Activated T-cell treated with anti-CD3 and anti-CD28 coated beads, Interleukin-2, amount 50 U/mL, for 24 hours (primary cell): ENCODE results near the gene LTF.

Source experiments
- DNase-seq: peaks from one replicate; pipeline ENCODE4 v3.0.0-alpha.2; 2020
- H3K27ac Mint-ChIP-seq: 2 replicates; pipeline ENCODE4 v1.8.0; 2020; ENCODE audit warnings: mild to moderate bottlenecking, mixed read lengths
- H3K27me3 Mint-ChIP-seq: 2 replicates; pipeline ENCODE4 v1.8.0; 2020; ENCODE audit warnings: mixed read lengths
- H3K36me3 Mint-ChIP-seq: 2 replicates; pipeline ENCODE4 v1.8.0; 2020; ENCODE audit warnings: low read depth, mixed read lengths
- H3K4me1 Mint-ChIP-seq: 2 replicates; pipeline ENCODE4 v1.8.0; 2020; ENCODE audit warnings: low read depth, mixed read lengths
- H3K4me3 Mint-ChIP-seq: 2 replicates; pipeline ENCODE4 v1.8.0; 2020; ENCODE audit warnings: mild to moderate bottlenecking, moderate library complexity, mixed read lengths
- H3K9me3 Mint-ChIP-seq: 2 replicates; pipeline ENCODE4 v1.8.0; 2020; ENCODE audit warnings: mixed read lengths

Gene LTF

GRCh38 chr3:46466871-46467403 lies 2.2 kb upstream of the LTF start:
- Mint-ChIP-seq H3K9me3 (no peaks in the 10 kb centered on the region), H3K36me3 (no peaks in the 10 kb centered on the region), H3K27ac (no peak overlapping the region), H3K27me3 (peaks cover 53% of the 10 kb centered on the region), H3K4me1 (no peaks in the 10 kb centered on the region), H3K4me3 (no peak overlapping the region)
- no peak for DNase-seq

- no peaks in the 10 kb centered on the region for H3K36me3 Mint-ChIP-seq
- H3K27me3 Mint-ChIP-seq, result peaks cover 51% of the 10 kb centered on the region
- no peaks in the 10 kb centered on the region for H3K9me3 Mint-ChIP-seq
- H3K27ac Mint-ChIP-seq, result no peak overlapping the region
- H3K4me1 Mint-ChIP-seq, result no peaks in the 10 kb centered on the region
- no peak for DNase-seq
- H3K4me3 Mint-ChIP-seq, result no peak overlapping the region
Observed at GRCh38 chr3:46466273-46466672, 1.6 kb upstream of the LTF start.

- H3K4me1 Mint-ChIP-seq, result no peaks in the 10 kb centered on the region
Observed at GRCh38 chr3:46465196-46465520, 453 bp upstream of the LTF start.

GRCh38 chr3:46463868-46464241 lies 850 bp downstream of the LTF start:
- Mint-ChIP-seq H3K27ac (no peak overlapping the region), H3K27me3 (peaks cover 68% of the 10 kb centered on the region), H3K9me3 (no peaks in the 10 kb centered on the region), H3K4me3 (no peak overlapping the region), H3K36me3 (no peaks in the 10 kb centered on the region), H3K4me1 (no peaks in the 10 kb centered on the region)
- DNase-seq, result no peak

More at GRCh38 chr3:46465196-46465520, 453 bp upstream of the LTF start:
- Mint-ChIP-seq H3K4me3 (no peak overlapping the region), H3K9me3 (no peaks in the 10 kb centered on the region), H3K36me3 (no peaks in the 10 kb centered on the region), H3K27ac (no peak overlapping the region), H3K27me3 (peaks cover 59% of the 10 kb centered on the region)
- no peak for DNase-seq

GRCh38 chr3:46463120-46463867 lies 1.4 kb downstream of the LTF start:
- Mint-ChIP-seq H3K9me3 (no peaks in the 10 kb centered on the region), H3K4me1 (no peaks in the 10 kb centered on the region), H3K27ac (no peak overlapping the region), H3K4me3 (no peak overlapping the region), H3K36me3 (no peaks in the 10 kb centered on the region), H3K27me3 (peaks cover 68% of the 10 kb centered on the region)
- DNase-seq, result no peak

GRCh38 chr3:46462511-46462910 lies 2.2 kb downstream of the LTF start:
- Mint-ChIP-seq H3K27me3 (peaks cover 68% of the 10 kb centered on the region), H3K4me3 (no peak overlapping the region), H3K36me3 (no peaks in the 10 kb centered on the region), H3K9me3 (no peaks in the 10 kb centered on the region), H3K4me1 (no peaks in the 10 kb centered on the region), H3K27ac (no peak overlapping the region)
- no peak for DNase-seq

GRCh38 chr3:46462111-46462510 lies 2.6 kb downstream of the LTF start:
- Mint-ChIP-seq H3K4me3 (no peak overlapping the region), H3K27ac (no peak overlapping the region), H3K4me1 (no peaks in the 10 kb centered on the region), H3K27me3 (peaks cover 68% of the 10 kb centered on the region), H3K36me3 (no peaks in the 10 kb centered on the region), H3K9me3 (no peaks in the 10 kb centered on the region)
- DNase-seq, result no peak

GRCh38 chr3:46460051-46460450 lies 4.7 kb downstream of the LTF start:
- H3K9me3 Mint-ChIP-seq, result no peaks in the 10 kb centered on the region
- no peak overlapping the region for H3K27ac Mint-ChIP-seq
- H3K36me3 Mint-ChIP-seq, result no peaks in the 10 kb centered on the region
- H3K27me3 Mint-ChIP-seq, result peaks cover 52% of the 10 kb centered on the region
- no peaks in the 10 kb centered on the region for H3K4me1 Mint-ChIP-seq
- H3K4me3 Mint-ChIP-seq, result no peak overlapping the region
- DNase-seq, result no peak

GRCh38 chr3:46456118-46456517 lies 8.6 kb downstream of the LTF start:
- Mint-ChIP-seq H3K4me1 (no peaks in the 10 kb centered on the region), H3K27me3 (peaks cover 21% of the 10 kb centered on the region), H3K36me3 (no peaks in the 10 kb centered on the region), H3K4me3 (no peak overlapping the region), H3K9me3 (no peaks in the 10 kb centered on the region), H3K27ac (no peak overlapping the region)
- no peak for DNase-seq

GRCh38 chr3:46455231-46456115 lies 9.2 kb downstream of the LTF start:
- H3K9me3 Mint-ChIP-seq, result no peaks in the 10 kb centered on the region
- peaks cover 15% of the 10 kb centered on the region for H3K27me3 Mint-ChIP-seq
- no peak for DNase-seq
- H3K4me1 Mint-ChIP-seq, result no peaks in the 10 kb centered on the region
- no peaks in the 10 kb centered on the region for H3K36me3 Mint-ChIP-seq
- no peak overlapping the region for H3K27ac Mint-ChIP-seq
- no peak overlapping the region for H3K4me3 Mint-ChIP-seq

GRCh38 chr3:46454606-46455005 lies 10.1 kb downstream of the LTF start:
- Mint-ChIP-seq H3K27me3 (peaks cover 6% of the 10 kb centered on the region), H3K9me3 (no peaks in the 10 kb centered on the region), H3K4me1 (no peaks in the 10 kb centered on the region), H3K36me3 (no peaks in the 10 kb centered on the region), H3K27ac (no peak overlapping the region), H3K4me3 (no peak overlapping the region)
- no peak for DNase-seq

GRCh38 chr3:46454209-46454595 lies 10.5 kb downstream of the LTF start:
- DNase-seq, result no peak
- Mint-ChIP-seq H3K9me3 (no peaks in the 10 kb centered on the region), H3K4me1 (no peaks in the 10 kb centered on the region), H3K4me3 (no peak overlapping the region), H3K27ac (no peak overlapping the region), H3K27me3 (peaks cover 3% of the 10 kb centered on the region), H3K36me3 (no peaks in the 10 kb centered on the region)

GRCh38 chr3:46453526-46454208 lies 11.0 kb downstream of the LTF start:
- Mint-ChIP-seq H3K27ac (no peak overlapping the region), H3K36me3 (no peaks in the 10 kb centered on the region), H3K9me3 (no peaks in the 10 kb centered on the region), H3K4me1 (no peaks in the 10 kb centered on the region), H3K27me3 (peaks cover 7% of the 10 kb centered on the region), H3K4me3 (no peak overlapping the region)
- no peak for DNase-seq

- Mint-ChIP-seq H3K27me3 (peaks cover 7% of the 10 kb centered on the region), H3K4me3 (no peak overlapping the region), H3K27ac (no peak overlapping the region), H3K9me3 (no peaks in the 10 kb centered on the region), H3K36me3 (no peaks in the 10 kb centered on the region), H3K4me1 (no peaks in the 10 kb centered on the region)
- DNase-seq, result no peak
Observed at GRCh38 chr3:46449755-46450552, 14.8 kb downstream of the LTF start.
